HG03460 (cell line): ENCODE measurements around the gene CNKSR3.

Experiments
- ATAC-seq: cut with Tn5 transposase; IDR thresholded peaks from one replicate; pipeline ENCODE4 v1.9.1; 2021; ENCODE audit not compliant: unreplicated experiment

CNKSR3 gene

DNA sequence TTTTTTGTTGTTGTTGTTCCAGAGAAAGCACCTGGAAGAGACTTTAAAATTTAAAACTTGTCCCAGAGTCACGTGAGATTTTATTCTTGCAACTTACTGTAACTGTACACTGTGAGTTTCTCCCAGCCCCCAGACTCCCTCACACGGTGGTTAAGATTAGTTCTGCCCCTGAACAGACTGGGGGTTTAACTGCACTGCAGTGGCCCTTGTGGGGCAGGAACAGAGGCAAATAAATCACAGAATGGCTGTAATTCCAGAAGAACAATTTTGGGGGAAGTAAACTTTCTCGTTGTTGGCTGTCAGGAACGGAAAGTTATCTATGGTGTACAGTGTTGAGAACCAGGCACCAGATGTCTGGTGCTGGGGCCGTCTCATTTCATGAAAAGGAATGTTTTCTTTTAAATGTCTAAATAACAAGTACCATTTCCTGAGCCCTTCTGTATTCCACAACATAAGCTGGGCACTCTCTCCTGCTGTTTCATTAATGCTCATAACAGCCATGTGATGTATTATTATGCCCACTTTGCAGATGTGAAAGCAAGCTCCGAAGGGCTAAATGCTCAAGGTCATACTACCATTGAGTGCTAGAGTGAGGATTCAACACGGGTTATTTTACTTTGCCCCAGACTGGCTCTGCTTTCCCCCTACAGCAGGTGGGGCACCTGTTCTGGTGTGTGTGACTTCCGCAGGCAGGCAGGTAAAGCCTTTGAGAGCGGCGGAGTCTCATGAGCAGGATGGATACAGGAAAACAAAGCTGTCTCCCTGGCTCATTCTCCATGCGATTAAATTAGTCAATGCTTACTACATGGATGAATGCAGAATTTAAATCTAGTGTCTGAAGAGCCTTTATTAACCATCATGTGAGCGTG lies 30.5 kb downstream of the CNKSR3 start:
- no peak for ATAC-seq

DNA sequence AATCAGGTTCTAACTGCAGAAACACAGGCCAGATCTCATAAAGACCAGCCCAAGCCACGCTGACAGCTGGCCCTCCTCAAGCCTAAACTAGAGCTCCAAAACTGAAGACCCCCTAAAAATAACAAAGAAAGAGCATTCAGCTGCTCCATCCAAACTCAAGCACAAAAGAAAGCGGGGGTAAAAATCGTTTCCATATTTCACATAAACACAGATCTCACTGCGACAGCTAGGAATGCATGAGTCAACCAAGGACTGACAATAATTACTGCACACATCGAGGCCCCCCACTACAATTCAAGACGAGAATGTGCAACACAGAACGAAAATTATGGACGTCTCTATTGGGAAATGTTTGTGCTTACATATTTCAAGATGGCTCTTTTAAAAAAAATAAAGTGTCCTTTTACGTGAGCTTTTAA lies 31.1 kb downstream of the CNKSR3 start:
- ATAC-seq, result no peak

DNA sequence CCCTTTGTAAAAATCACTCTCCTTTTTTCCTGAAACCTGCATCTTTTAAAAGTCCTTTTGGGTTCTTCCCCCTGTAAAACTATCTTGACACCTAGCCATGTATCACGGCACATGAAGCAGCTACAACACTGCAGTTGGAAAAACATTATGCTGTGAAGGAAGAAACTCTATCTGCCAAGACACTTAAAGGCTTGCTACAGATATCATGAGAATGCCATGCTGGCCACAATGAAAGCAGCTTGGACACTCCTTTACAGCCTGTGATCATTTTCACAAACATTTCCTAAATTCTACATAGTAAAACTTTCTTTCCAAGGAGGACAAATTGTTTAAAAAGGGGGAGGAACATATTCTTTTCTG lies 31.8 kb downstream of the CNKSR3 start:
- ATAC-seq, result no peak

DNA sequence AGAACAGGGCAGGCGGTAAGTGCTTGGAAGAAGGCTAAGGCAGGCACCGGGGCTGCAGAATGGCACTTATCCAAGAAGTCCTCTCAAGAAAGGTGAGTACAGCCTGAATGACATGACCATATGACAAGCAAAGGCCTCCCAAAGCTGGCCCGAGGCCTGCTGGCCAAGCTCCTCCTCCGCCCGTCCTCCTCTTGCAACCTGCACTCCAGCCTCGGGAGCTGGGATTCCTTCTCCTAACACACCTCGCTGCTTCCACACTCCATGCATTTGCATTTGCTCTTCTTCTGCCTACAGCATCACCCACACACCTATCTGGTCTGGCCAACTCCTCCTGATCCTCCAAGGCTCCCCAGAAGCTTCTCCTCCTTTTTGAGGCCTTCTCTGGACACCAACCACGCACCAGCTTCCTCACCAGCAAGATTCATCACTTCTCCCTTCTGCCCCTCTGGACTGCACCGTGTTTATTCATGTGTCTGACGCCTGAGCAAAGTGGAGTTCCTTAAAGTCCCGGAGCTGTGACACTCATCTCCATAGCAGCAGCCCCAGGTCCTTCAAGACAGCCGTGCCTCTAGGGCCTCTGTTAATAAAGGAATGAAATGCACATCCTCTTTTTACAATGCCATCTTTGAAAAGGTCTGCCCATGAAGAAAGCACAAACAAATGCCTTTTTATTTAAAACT lies 32.3 kb downstream of the CNKSR3 start:
- no peak for ATAC-seq

DNA sequence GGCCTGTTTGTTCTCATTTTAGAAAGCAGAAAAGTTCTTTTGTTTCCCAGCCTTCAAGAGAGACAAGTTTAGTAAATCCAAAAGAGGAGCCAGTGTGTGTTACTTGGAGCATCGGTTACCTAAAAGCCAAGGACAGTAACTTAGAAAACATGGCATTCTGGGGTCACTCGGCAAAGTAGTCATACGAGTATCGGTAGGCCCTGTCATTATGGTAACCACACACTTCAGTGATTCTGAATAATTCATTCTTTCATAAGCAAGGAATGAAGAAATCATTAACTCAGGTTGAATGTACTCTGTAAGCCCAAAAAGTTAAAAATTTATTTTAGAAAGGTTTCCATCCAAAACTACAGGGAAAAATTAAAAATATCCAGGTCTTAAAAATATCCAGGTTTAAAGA lies 34.0 kb downstream of the CNKSR3 start:
- ATAC-seq, result no peak

DNA sequence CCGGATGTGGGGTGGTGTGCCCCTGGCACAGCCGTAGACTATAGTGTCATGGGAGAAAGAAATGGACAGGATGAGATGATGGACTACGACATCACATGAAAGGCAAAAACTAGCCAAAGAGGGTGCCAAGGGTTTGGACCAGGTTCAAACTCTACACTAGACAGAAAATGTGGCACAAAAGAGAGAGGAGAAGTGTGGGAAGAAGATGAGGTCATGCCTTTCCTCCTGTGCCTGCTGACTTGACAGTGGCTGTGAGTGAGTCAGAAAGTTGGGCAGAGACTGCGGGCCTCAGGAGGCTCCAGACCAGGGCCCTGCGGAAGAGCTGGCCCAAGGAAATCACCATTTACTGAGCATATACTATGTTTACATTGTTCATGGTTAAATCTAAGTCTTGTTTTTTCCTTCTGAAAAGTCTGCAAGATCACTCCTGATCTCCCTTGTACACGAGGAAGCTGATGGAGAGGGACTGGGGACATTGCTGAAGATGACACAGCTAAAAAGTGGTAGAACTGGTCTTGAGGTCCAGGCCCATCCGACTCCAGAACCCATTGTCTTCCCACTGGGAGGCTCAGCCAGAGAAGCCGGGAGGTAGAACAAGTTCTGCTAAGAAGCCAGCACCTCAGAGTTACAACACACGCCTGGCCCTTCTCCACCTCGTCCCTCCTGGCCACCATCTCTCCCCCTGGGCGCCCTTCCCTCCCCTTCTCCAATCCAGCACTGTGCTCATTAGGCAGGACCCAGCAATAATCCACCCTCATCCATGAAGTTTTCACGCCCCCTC lies 35.6 kb downstream of the CNKSR3 start:
- ATAC-seq, result no peak

DNA sequence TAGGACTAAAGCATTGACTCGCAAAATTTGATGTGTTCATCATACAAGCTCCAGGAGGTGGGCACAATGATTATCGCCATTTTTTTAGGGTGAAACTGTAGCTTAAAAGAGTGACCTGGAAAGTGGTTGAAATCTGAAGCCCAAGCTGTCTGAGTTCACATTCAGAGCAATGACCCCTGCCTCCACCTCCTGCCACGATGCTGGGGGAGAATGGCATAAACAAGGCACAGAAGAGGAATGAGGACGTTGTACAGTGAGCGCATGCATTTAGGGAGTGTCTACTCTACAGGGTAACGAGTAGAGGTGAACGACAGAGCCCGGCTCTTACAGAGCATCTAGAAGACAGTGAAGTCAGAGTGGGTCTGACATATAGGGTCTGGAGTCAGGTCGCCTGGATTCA lies 37.2 kb downstream of the CNKSR3 start:
- ATAC-seq, result no peak

DNA sequence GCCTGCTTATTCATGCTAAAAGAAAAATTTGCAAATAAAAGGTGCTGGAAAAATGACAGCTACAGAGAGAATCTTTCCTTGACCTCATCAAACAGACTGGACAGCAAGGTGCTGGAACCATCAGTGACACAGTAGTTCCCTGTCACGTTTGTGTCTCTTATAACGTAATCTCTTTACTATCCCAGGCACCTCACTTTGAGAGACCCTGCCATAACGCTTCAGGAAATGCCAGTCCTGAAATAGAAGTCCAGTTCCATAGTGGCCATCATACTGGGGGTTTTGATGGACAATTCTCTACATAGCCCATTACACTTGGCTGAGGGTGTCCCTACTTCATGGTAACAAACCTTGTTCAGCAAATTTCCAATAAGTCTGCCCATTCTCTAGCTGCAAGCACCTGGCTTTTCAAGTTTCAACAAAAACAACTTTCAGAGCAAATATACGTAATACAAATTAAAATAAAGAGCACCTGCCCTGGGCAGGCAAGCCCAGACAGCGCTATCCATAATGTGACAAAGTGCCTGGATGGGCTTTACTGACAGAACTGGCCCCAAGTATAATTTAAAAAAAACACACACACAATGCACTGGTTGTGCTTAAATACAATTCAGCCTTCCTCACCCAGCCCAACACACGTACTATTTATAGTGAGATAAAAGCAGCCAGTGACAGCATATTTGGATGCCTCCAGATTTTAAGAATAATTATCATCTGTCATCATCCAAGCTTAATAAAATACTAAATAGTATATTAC lies 38.7 kb downstream of the CNKSR3 start:
- ATAC-seq, result no peak

DNA sequence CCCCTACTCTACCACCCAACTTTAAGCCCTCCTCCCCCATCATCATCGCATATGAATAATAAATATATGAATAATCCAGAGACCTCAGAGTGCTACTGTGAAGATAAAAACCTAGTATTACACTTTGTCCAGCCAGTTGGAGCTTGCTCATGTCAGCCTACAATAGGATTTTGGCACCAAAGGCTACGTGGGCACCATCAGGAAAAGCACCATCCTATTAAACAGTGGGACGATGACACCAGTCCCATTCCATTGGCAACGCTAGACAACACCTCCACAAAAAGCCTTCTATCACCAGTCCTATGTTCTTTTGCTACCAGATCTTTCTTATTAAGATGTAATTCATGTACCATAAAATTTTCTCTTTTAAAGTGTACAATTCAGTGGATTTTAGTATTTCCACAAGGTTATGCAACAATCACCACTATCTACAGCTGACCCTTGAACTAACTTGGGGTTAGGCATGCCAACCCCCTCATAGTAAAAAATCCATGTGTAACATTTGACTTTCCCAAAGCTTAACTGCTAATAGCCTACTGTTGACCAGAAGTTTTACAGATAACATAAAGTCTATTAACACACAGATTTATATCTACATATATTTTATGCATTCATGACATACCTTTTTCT lies 41.1 kb downstream of the CNKSR3 start:
- ATAC-seq, result no peak

DNA sequence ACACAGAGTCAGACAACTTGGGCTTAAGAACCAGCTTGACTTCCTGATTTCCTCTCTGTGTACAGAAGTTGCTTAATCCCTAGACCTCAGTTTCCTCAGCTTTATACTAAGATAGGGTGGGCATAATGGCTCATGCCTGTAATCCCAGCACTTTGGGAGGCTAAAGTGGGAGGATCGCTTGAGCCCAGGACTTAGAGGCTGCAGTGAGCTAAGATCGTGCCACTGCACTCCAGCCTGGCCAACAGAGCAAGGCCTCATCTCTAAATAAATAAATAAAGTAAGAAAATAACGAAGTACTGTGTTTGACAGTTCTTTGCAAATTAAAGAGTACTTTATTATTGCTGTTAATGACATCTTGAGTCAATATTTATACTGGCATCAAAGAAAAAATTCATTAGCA lies 41.7 kb downstream of the CNKSR3 start:
- ATAC-seq, result no peak

DNA sequence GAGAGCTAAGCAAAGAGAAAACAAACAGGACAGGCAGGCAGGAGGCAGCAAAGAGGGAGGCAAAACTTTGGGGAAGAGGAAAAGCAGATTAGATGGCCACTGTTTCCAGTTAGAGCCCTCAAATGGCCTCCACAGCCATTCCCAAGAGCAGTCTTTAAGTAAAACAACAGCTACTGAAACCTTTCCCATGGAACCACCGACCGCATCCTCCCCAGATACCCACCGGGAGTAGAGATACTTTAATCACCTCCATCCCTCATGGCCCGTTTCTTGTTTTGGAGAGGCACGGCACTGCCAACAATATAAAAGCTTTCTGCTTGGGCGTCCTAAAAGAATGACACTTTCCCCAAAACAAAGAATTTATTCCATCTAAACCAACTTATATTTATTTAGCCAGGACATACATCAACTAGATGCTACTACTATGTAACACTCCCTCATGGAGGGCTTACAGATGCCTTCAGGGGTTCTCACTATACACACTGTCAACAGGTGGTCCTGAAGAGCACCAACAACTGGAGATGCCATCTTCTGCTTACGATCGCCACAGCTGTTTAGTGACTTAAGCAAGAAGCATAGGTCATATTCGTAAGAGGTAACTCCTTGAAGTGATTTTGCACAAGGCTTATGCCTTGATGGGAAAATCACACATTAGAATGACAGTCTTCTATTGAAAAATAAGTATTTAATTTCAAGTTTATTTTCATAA lies 43.4 kb downstream of the CNKSR3 start:
- no peak for ATAC-seq

DNA sequence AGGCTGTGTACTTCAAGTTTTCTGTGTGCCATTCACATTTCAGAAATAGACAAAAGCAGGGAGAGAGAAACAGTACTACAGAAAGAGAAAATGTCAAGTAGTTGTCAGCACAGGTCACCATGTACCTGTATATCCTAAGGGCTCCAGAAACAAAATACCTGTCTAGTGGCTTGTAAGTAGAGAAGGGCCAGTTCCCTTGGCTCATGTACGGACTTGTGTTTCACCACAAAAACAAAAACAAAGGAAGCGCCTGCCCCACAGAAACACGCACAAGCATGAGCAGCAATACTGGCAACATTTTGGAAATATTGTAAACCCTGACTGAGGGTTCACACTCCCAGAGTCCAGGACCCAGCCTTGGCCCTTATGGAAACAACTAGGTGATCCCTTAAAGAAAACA lies 44.3 kb downstream of the CNKSR3 start:
- ATAC-seq, result no peak

DNA sequence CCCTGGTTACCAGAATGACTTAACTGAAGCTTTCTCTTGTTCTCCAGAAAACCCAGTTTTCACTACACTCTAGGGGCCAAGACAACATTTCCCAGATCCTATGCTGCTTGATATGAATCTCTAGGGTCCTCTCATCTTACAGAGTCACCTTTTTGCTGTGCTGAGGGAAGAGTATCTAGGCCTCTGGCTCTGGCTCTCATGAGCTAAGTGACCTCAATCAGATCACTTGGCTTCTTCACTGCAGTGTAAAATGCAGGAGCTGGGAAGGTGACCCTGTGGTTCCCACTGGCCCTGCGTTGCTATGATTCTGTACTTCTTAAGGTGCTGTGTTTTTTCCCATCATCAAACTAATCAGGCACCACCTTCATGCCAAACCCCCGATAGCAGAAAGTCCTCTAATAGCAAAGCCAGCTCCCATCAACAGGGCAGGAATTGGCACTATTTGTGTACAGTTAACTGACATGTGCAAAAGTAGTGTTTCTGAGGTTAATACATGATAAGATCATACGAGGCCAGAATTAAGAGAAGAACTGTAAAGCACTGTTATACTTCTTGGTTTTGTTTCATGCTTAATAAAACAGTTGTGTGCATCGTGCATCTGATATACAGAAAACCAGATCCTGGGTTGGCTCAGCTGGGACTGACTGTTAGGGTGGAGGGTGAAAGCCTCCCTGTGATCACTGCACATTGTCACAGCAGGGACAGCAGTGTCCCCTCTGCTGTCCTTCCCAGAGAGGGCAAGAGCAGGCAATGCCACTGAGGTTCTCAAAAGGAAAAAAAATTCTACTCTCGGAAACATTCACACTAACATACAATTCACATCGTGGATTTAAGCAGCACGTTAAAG lies 46.7 kb downstream of the CNKSR3 start:
- no peak for ATAC-seq

DNA sequence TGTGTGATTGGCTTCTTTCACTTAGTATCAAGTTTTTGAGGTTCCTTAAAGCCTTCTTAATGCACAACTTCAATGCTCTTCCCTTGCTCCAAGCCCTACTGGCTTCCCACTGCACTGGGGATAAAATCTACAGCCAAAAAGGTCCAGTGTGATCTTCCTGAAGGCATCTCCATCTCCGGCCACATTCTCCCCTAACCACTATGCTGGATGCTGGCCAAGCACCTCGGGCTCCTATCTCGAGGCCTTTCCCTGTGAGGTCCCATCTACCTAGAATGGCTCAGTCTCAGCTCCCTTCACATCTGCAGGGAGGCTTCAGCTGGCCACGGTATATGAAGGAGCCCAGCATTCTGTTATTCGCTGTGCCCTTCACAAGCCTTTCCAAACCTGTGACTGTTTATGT lies 48.1 kb downstream of the CNKSR3 start:
- ATAC-seq, result no peak

DNA sequence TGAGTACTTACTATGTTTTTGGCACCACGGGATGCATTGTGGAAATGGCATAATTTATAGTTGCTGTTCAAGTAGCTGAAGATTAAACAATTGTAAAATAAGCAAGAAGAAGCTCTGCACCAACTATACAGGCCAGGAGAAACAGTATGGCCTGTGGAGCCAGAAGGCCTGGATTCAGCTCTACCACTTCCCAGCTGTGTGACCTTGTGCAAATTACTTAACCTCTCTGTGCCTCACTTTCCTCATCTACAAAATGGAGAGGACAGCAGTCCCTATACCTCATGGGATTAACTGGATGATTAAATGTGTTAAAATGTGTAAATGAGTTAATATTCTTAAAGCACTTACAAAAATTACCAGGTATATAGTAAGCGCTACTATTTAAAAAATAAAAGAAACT lies 49.1 kb downstream of the CNKSR3 start:
- ATAC-seq, result no peak

DNA sequence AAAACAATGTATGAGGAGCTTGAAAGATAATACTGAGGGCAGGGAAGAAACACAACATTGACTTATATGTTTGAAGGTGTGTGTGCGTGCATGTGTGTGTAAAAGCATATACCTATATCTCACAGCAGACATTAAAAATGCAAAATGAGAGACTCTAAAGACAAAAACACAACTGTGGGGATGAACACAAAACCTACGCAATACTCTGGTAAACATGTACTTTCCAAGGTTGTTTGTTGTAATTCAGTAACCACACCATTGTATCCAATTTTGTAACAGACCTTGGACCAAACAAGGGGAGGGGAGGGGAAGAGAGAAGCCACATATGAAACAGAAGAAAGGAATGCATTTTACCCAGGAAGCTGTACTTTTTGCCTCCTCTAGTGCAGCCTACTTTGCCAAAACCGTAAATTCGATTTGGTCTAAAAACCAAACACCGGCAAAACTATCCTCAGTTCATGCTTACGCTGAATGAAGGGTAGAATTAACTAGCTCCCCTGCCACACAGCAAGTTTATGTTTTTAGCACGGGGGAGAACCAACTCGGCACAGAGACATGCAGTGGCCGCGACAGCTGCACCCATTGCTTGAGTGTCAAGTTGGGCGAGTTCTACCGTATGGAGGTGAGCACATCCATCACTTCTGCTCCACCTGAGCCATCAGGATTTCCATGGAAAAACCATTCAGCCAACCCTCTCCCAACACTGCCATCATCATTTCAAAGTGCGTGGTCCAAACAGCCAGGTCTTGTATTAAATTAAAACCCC lies 50.0 kb downstream of the CNKSR3 start:
- ATAC-seq, result no peak

DNA sequence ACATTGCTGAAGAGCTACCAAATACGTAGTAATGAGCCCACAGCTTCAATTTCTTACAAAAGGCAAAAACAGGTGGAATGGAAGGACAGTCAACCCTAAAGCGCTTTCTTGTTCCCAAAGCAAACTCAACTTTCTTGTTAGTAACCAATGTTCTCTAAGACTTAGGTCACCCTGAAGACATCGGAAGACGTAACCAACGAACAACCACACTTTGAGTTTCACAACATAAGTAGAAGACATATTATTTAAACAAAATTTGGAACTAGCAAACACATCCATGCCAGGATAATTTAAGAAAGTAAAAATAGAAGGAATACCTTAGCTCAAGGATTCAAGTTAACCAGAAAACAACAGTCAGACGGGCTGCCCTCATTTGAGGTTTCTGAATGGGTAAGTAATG lies 51.0 kb downstream of the CNKSR3 start:
- no peak for ATAC-seq
